Astrocyte of the spinal cord (primary cell): ENCODE results near the gene PERM1.
A peak's percentile ranks its signal among the peaks of the same experiment; 100 is the strongest.
"Not testable (repeated sequence)": the region's sequence is repeated elsewhere in the genome, so short reads cannot be mapped to it uniquely, and the experiment has no call there.

Source experiments
- DNase-seq: peaks from one replicate; pipeline ENCODE4 v3.0.0; 2011; ENCODE audit warnings: low read depth, low spot score
- H3K4me3 ChIP-seq: 2 replicates; pipeline ENCODE4 v1.5.1; 2011; ENCODE audit warnings: low read depth, mild to moderate bottlenecking, low read length, moderate library complexity
- in situ Hi-C: cut with HindIII; loops from 2 replicates; pipeline ENCODE4 v1.10.0; 2017; ENCODE audit warnings: low sequenced_read_pairs
- TF ChIP-seq, protein P1 (sequence below): IDR thresholded peaks from 2 replicates; pipeline ENCODE4 v1.5.1; 2012; ENCODE audit warnings: low read depth, mild to moderate bottlenecking, low read length, inconsistent platforms

The PERM1 gene

DNA sequence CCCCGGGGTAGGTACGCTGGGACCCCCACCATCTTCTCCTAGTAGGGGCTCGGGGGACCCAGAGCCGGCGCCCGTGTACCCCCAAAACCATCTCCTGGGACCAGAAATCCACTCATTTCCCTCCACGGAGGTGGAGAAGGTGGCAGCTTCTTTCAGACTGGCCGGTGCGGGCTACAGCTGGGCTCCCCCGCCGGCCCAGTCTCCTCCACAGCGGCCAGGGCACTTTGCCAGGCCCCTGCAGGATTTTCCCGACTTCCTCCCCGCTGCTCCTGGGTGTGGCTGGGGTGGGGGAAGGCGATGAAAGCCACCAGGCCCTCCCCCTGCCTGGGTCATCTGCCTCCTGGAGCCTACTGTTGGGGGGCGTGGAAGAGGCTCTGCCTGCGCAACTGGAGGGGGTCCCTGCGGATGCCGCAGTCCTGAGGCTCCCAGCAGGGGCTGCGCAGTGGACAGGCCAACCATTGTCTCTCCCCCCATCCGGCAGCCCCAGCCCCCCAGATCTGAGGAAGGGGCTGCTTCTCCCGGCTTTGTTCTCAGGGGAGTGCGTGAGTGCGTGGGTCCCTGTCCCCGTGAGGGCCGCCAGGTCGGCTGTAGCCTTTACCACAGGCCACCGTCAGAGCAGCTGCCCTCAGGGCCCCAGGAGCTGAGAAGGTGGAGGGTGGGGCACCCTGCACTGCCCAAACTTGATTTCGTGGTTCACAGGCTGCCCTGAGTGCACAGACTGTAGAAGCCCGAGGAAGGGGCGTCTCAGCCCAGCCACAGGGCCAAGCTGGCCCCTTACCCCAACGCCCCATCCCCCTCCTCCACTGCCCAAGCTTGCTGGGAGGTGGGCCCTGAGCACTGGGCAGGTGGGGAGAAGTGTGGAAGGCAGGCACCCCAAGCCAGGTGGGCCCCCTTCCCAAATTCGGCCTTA, 39.4 kb upstream of the PERM1 start:
- TF ChIP-seq, protein P1, sequence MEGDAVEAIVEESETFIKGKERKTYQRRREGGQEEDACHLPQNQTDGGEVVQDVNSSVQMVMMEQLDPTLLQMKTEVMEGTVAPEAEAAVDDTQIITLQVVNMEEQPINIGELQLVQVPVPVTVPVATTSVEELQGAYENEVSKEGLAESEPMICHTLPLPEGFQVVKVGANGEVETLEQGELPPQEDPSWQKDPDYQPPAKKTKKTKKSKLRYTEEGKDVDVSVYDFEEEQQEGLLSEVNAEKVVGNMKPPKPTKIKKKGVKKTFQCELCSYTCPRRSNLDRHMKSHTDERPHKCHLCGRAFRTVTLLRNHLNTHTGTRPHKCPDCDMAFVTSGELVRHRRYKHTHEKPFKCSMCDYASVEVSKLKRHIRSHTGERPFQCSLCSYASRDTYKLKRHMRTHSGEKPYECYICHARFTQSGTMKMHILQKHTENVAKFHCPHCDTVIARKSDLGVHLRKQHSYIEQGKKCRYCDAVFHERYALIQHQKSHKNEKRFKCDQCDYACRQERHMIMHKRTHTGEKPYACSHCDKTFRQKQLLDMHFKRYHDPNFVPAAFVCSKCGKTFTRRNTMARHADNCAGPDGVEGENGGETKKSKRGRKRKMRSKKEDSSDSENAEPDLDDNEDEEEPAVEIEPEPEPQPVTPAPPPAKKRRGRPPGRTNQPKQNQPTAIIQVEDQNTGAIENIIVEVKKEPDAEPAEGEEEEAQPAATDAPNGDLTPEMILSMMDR: no peak
- peak overlapping the region; percentile 58 for H3K4me3 ChIP-seq
- in situ Hi-C loops: no loop called here
- DNase-seq: peak; percentile 81

DNA sequence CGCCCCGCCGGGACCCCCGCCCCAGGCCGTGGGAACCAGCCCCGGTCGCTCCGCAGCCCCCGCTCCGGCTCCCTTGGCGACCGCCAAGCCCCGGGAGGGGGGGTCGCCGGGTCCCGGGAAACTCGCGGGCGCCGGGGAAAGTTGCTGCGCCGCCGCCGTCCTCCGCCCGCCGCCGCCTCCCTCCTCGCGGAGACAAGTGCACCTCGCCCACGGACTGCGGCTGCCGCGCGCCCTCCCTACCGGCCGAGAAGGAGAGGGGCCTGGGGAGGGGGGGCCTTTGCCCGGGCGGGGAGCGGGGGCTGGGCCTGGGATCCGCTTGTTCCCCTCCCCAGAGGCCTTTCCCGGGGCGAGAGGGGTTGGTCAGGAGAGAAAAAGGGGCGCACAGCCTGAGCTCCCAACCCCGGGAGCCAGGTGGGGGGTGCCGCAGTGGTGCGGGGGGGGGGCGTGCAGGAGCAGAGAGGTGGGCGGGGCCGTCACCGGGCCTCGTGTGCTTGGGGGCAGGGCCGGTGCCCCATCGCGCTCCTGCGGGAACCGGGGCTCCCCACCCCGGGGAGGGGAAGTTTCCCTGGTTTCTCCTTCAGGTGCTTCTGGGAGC, 38.6 kb upstream of the PERM1 start:
- in situ Hi-C loops: no loop called here
- no peak for DNase-seq
- TF ChIP-seq, protein P1: no peak
- H3K4me3 ChIP-seq: peak overlapping the region; percentile 58

DNA sequence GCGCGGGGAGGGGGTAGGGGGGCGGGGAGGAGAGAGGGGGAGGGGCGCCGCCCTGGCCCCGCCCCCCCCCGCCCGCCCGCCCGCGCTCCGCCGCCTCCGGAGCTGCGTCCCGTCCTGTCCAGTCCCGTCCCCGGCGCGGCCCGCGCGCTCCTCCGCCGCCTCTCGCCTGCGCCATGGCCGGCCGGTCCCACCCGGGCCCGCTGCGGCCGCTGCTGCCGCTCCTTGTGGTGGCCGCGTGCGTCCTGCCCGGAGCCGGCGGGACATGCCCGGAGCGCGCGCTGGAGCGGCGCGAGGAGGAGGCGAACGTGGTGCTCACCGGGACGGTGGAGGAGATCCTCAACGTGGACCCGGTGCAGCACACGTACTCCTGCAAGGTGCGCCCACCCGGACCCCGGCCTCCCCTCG, 38.1 kb upstream of the PERM1 start, which contains the start of gene AGRN:
Gene AGRN, plus strand, starts transcription at position 121 of the 405 bp plus-strand sequence. Its CDS starts 53 bp downstream, at position 174.
- TF ChIP-seq, protein P1: no peak
- in situ Hi-C loops: no loop called here
- H3K4me3 ChIP-seq: peak within 1 kb of the TSS; percentile 58
- DNase-seq: no peak

DNA sequence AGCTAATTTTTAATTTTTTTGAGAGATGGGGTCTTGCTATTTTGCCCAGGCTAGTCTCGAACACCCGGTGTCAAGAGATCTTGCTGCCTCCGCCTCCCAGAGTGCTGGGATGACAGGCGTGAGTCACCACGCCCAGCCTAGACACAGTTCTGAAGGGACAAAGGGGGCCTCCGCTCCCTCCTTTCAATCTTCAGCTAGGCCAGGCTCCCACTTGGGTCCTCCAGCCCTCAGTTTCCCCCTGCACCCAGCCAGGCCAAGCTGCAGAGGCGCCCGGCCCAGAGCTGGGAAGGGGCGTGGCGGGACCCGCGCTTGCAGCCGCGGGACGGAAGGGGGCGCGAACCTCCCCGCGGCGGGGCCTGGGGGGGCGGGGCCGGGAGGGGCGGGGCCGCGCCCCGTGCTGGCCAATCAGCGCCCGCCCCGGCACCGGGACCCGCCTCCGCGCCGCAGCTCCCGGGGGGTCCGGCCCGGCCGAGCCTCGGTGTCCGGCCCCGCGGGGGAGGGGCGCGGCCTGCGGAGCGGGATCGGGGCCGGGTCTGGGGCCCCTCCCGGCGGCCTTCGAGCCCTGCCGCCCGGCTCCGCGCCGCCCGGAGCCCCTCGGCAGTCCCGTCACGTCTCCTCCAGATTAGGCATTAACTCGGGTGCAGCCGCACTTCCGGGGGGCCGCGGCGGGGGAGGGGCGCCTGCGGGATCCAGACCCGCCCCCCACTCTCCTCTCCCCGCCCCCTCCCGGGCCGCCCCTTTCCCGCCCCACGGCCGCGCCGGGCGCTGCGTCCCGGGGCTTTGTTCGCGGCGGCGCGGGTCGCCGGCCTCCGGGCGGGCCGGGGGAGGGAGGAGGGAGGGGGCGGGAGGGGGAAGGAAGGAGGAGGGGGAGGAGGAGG, 37.5 kb upstream of the PERM1 start:
- peak; percentile 78 for DNase-seq
- TF ChIP-seq, protein P1: peak; percentile 45
- in situ Hi-C loops: no loop called here
- H3K4me3 ChIP-seq: peak overlapping the region; percentile 32

DNA sequence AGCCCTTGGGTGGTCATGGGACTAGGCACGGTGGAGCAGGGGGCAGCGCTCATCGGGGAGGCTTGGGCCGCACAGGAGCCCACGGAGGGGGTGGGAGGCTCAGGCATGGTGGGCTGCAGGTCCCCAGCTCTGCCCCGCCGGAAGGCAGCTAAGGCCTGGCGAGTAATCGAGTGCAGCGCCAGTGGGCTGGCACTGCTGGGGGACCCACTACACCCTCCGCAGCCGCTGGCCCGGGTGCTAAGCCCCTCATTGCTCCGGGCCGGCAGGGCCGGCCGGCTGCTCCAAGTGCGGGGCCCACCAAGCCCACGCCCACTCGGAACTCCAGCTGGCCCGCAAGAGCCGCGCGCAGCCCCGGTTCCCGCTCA, 36.4 kb upstream of the PERM1 start:
- H3K4me3 ChIP-seq, DNase-seq, in situ Hi-C loops: not testable (repeated sequence)

DNA sequence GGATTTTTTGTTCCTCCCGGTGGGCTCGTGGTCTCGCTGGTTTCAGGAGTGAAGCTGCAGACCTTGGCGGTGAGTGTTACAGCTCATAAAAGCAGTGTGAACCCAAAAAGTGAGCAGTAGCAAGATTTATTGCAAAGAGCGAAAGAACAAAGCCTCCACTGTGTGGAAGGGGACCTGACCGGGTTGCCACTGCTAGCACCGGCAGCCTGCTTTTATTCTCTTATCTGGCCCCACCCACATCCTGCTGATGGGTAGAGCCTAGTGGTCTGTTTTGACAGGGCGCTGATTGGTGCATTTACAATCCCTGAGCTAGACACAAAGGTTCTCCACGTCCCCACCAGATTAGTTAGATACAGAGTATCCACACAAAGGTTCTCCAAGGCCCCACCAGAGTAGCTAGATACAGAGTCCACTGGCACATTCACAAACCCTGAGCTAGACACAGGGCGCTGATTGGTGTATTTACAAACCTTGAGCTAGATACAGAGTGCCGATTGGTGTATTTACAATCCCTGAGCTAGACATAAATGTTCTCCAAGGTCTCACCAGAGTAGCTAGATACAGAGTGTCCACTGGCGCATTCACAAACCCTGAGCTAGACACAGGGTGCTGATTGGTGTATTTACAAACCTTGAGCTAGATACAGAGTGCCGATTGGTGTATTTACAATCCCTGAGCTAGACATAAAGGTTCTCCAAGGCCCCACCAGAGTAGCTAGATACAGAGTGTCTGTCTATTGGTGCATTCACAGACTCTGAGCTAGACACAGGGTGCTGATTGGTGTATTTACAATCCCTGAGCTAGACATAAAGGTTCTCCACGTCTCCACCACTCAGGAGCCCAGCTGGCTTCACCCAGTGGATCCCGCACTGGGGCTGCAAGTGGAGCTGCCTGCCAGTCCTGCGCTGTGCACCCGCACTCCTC, 35.8 kb upstream of the PERM1 start:
- H3K4me3 ChIP-seq, DNase-seq, in situ Hi-C loops: not testable (repeated sequence)
